ENCODE data around the gene ZC2HC1B.

ZC2HC1B gene

GRCh38 chr6:143936347-143936746 is 72.1 kb downstream of the ZC2HC1B start:
- Histone ChIP-seq H3K4me3 (ENCODE audit: insufficient read length, low read depth) (no peak overlapping the region), H3K4me1 (ENCODE audit: insufficient read depth, insufficient read length) (no peaks in the 10 kb centered on the region), H3K9ac (ENCODE audit: insufficient read length, low read depth) (no peak overlapping the region), H3K9me3 (ENCODE audit: insufficient read depth, low read length) (peaks cover 6% of the 10 kb centered on the region; the same call in 1 of the 2 replicates), H3K27me3 (ENCODE audit: insufficient read depth, insufficient read length) (no peaks in the 10 kb centered on the region), H3K36me3 (ENCODE audit: insufficient read depth, insufficient read length, low read length) (no peaks in the 10 kb centered on the region)
- TF ChIP-seq ZNF274 (IDR thresholded peaks at IDR 0.05; ENCODE audit: low read depth, low read length) (no peak), SUZ12 (IDR thresholded peaks at IDR 0.05; ENCODE audit: extremely low read depth, insufficient read depth, insufficient read length) (no peak), YY1 (IDR thresholded peaks at IDR 0.05; ENCODE audit: insufficient read depth, insufficient read length) (no peak)
- DNase-seq (ENCODE audit: low read depth, low spot score): no peak

DNA sequence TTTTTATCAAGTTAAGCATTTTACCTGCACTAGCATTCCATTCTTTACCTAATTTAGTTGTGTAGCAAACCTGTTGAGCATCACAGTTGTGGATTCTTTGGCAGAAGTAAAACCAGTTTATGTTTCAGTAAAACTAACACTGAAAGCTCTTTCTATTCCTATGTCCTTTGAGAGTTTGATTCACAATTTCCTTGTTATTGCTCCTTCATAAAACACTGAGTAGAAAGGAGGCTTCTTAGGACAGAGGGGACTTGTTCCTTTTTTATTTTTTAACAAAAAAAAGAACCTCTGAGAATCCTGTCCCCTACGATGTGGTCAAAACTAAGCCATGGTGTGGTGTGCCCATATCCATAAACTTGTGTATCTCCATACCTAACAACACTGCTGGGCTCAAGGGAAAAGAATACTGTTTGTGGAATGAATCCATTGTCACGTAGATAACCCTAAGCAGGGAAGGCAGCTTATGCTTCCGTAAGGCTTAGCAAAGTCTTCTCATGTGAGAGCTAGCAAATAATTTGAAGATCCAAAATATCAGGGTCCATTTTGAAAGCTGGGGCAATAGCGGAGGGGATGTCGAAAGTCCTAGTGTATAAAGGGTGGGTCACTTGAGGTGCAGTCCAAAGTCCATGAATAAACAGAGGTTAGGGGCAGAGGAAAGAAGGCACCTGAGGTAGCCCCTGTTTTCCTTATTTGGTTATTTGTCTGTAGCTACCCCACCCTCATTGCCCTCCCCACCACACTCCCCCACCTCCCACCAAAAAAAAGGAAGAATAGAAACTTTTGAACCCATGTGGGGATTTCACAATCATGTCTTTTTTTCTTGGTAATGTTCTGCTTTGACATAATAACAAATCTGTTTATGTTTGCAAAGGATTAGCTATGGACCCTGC is 72.7 kb downstream of the ZC2HC1B start:
- Histone ChIP-seq H3K27me3 (ENCODE audit: insufficient read depth, insufficient read length) (no peaks in the 10 kb centered on the region), H3K4me3 (ENCODE audit: insufficient read length, low read depth) (no peak overlapping the region), H3K9me3 (ENCODE audit: insufficient read depth, low read length) (peaks cover 6% of the 10 kb centered on the region; the same call in 1 of the 2 replicates), H3K36me3 (ENCODE audit: insufficient read depth, insufficient read length, low read length) (no peaks in the 10 kb centered on the region), H3K9ac (ENCODE audit: insufficient read length, low read depth) (no peak overlapping the region), H3K4me1 (ENCODE audit: insufficient read depth, insufficient read length) (no peaks in the 10 kb centered on the region)
- TF ChIP-seq YY1 (IDR thresholded peaks at IDR 0.05; ENCODE audit: insufficient read depth, insufficient read length) (no peak), SUZ12 (IDR thresholded peaks at IDR 0.05; ENCODE audit: extremely low read depth, insufficient read depth, insufficient read length) (no peak), ZNF274 (IDR thresholded peaks at IDR 0.05; ENCODE audit: low read depth, low read length) (no peak)
- no peak for DNase-seq (ENCODE audit: low read depth, low spot score)

GRCh38 chr6:143937668-143937970 is 73.3 kb downstream of the ZC2HC1B start:
- DNase-seq (ENCODE audit: low read depth, low spot score): no peak
- no peak for TF ChIP-seq SUZ12 (IDR thresholded peaks at IDR 0.05; ENCODE audit: extremely low read depth, insufficient read depth, insufficient read length)
- no peak for TF ChIP-seq YY1 (IDR thresholded peaks at IDR 0.05; ENCODE audit: insufficient read depth, insufficient read length)
- TF ChIP-seq ZNF274 (IDR thresholded peaks at IDR 0.05; ENCODE audit: low read depth, low read length): no peak
- no peak overlapping the region for H3K9ac ChIP-seq (ENCODE audit: insufficient read length, low read depth)
- H3K9me3 ChIP-seq (ENCODE audit: insufficient read depth, low read length): peaks cover 6% of the 10 kb centered on the region; the same call in 1 of the 2 replicates
- no peaks in the 10 kb centered on the region for H3K27me3 ChIP-seq (ENCODE audit: insufficient read depth, insufficient read length)
- H3K36me3 ChIP-seq (ENCODE audit: insufficient read depth, insufficient read length, low read length): no peaks in the 10 kb centered on the region
- H3K4me1 ChIP-seq (ENCODE audit: insufficient read depth, insufficient read length): no peaks in the 10 kb centered on the region
- H3K4me3 ChIP-seq (ENCODE audit: insufficient read length, low read depth): no peak overlapping the region

GRCh38 chr6:143939364-143939763 is 75.1 kb downstream of the ZC2HC1B start:
- TF ChIP-seq SUZ12 (IDR thresholded peaks at IDR 0.05; ENCODE audit: extremely low read depth, insufficient read depth, insufficient read length) (no peak), ZNF274 (IDR thresholded peaks at IDR 0.05; ENCODE audit: low read depth, low read length) (no peak), YY1 (IDR thresholded peaks at IDR 0.05; ENCODE audit: insufficient read depth, insufficient read length) (no peak)
- Histone ChIP-seq H3K4me3 (ENCODE audit: insufficient read length, low read depth) (no peak overlapping the region), H3K9me3 (ENCODE audit: insufficient read depth, low read length) (no peaks in the 10 kb centered on the region; the same call in 1 of the 2 replicates), H3K27me3 (ENCODE audit: insufficient read depth, insufficient read length) (no peaks in the 10 kb centered on the region), H3K9ac (ENCODE audit: insufficient read length, low read depth) (no peak overlapping the region), H3K36me3 (ENCODE audit: insufficient read depth, insufficient read length, low read length) (no peaks in the 10 kb centered on the region), H3K4me1 (ENCODE audit: insufficient read depth, insufficient read length) (no peaks in the 10 kb centered on the region)
- no peak for DNase-seq (ENCODE audit: low read depth, low spot score)

DNA sequence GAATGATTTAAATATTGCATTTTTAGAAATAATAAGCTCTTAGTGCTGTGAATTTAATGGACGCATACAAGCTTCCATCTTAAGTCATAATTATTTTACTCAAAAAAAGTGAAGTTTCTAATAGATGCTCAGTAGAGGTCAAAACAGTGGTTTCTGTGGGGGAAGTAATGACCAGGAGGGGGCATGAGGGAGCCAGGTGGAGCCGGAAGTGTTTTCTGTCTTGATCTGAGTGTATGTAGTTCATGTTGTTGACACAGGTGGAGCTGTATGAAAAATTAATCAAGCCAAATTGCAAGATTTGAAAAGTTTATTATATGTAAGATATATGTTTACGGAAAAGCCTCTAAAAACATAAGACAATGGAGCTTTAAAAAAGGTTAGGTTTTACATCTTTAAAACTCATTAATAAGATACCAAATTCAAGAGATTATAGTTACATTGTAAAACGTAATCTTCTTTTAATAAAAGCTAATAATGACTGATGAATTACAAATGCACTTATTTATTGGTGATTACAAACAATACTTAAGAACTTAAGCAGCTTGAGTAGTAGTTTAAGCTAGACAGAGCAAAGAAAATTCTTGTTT is 75.8 kb downstream of the ZC2HC1B start:
- no peak for DNase-seq (ENCODE audit: low read depth, low spot score)
- Histone ChIP-seq H3K4me1 (ENCODE audit: insufficient read depth, insufficient read length) (no peaks in the 10 kb centered on the region), H3K9me3 (ENCODE audit: insufficient read depth, low read length) (no peaks in the 10 kb centered on the region; the same call in 1 of the 2 replicates), H3K27me3 (ENCODE audit: insufficient read depth, insufficient read length) (no peaks in the 10 kb centered on the region), H3K9ac (ENCODE audit: insufficient read length, low read depth) (no peak overlapping the region), H3K4me3 (ENCODE audit: insufficient read length, low read depth) (no peak overlapping the region), H3K36me3 (ENCODE audit: insufficient read depth, insufficient read length, low read length) (no peaks in the 10 kb centered on the region)
- TF ChIP-seq YY1 (IDR thresholded peaks at IDR 0.05; ENCODE audit: insufficient read depth, insufficient read length): no peak
- no peak for TF ChIP-seq ZNF274 (IDR thresholded peaks at IDR 0.05; ENCODE audit: low read depth, low read length)
- TF ChIP-seq SUZ12 (IDR thresholded peaks at IDR 0.05; ENCODE audit: extremely low read depth, insufficient read depth, insufficient read length): no peak

DNA sequence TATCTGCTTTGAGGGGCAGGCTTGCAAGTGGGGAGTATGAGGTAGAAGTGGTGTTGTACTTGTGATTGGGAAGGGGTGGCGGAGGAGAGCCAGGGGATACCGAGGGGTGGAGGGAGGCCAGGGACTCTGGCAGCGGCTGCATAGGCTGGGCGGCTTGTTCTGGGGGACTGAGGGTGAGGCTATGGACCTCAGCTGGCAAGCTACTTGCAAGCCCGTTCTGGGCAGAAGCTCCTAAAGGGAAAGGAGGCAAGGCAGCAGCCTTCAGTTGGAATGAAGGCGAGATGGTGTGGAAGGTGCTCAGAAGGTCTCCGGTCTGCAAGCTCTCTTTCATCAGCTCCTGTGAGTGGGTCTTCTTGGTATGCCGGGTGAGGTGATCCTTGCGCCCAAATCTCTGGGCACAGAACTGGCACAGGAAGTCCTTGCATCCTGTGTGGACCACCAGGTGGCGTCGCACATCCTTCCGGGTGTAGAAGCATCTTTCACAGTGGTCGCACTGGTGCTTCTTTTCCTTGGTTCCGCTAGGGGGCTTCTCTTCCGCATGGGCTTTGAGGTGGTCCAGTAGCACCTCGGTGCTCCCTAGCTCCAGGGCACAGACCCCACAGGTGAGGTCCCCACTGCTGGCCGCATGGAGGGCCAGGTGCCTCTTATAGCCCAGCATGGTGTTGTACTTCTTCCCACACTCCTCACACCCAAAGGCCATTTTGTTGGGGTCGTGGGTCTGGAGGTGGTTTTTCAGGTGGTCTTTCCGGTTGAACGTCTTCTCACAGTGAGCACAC is 77.8 kb downstream of the ZC2HC1B start:
- no peaks in the 10 kb centered on the region for H3K9me3 ChIP-seq (ENCODE audit: insufficient read depth, low read length)
- H3K4me3 ChIP-seq (ENCODE audit: insufficient read length, low read depth): no peak overlapping the region
- peak; percentile 77 for DNase-seq (ENCODE audit: low read depth, low spot score)
- no peak overlapping the region for H3K9ac ChIP-seq (ENCODE audit: insufficient read length, low read depth)
- H3K36me3 ChIP-seq (ENCODE audit: insufficient read depth, insufficient read length, low read length): no peaks in the 10 kb centered on the region
- H3K27me3 ChIP-seq (ENCODE audit: insufficient read depth, insufficient read length): no peaks in the 10 kb centered on the region
- TF ChIP-seq YY1 (IDR thresholded peaks at IDR 0.05; ENCODE audit: insufficient read depth, insufficient read length) (no peak), SUZ12 (IDR thresholded peaks at IDR 0.05; ENCODE audit: extremely low read depth, insufficient read depth, insufficient read length) (no peak), ZNF274 (IDR thresholded peaks at IDR 0.05; ENCODE audit: low read depth, low read length) (no peak)
- H3K4me1 ChIP-seq (ENCODE audit: insufficient read depth, insufficient read length): no peaks in the 10 kb centered on the region
